ENCODE data around the gene ASF1B.

ASF1B gene

DNA sequence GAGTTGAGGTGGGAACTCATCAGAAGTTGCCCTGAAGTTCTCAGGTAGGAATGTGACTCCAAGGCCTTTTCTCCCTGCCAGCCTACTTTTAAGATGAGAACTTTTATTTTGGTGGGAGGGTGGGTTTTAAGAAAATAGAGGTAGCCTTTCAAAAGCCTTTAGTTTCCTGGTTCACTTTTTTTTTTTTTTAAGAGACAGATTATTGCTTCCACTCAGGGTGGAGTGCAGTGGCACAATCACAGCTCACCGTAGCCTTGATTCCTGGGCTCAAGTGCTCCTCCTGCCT, 53.8 kb downstream of the ASF1B start:
- peaks cover 2% of the 10 kb centered on the region; the same call in 1 of the 2 replicates for H3K36me3 ChIP-seq (ENCODE audit: low read length)
- H3K27me3 ChIP-seq (ENCODE audit: low read length) = no peaks in the 10 kb centered on the region
- H3K9me2 ChIP-seq (replicated peaks; ENCODE audit: insufficient read depth, low read length) = no peaks in the 10 kb centered on the region
- TF ChIP-seq, protein P1, sequence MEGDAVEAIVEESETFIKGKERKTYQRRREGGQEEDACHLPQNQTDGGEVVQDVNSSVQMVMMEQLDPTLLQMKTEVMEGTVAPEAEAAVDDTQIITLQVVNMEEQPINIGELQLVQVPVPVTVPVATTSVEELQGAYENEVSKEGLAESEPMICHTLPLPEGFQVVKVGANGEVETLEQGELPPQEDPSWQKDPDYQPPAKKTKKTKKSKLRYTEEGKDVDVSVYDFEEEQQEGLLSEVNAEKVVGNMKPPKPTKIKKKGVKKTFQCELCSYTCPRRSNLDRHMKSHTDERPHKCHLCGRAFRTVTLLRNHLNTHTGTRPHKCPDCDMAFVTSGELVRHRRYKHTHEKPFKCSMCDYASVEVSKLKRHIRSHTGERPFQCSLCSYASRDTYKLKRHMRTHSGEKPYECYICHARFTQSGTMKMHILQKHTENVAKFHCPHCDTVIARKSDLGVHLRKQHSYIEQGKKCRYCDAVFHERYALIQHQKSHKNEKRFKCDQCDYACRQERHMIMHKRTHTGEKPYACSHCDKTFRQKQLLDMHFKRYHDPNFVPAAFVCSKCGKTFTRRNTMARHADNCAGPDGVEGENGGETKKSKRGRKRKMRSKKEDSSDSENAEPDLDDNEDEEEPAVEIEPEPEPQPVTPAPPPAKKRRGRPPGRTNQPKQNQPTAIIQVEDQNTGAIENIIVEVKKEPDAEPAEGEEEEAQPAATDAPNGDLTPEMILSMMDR (IDR thresholded peaks at IDR 0.05; ENCODE audit: insufficient read depth, low read length, poor library complexity, severe bottlenecking) = no peak
- no peak for TF ChIP-seq EZH2phosphoT487 (conservative IDR thresholded peaks at IDR 0.05; ENCODE audit: low read length)
- H3K4me2 ChIP-seq (ENCODE audit: low read depth, low read length, poor library complexity, severe bottlenecking) = no peak overlapping the region
- peaks cover 3% of the 10 kb centered on the region; the same call in 1 of the 2 replicates for H3F3A ChIP-seq (ENCODE audit: insufficient read depth)
- H2AFZ ChIP-seq (ENCODE audit: low read depth, low read length, severe bottlenecking) = no peak overlapping the region
- no peaks in the 10 kb centered on the region for H4K20me1 ChIP-seq (ENCODE audit: low read depth, low read length)
- no peaks in the 10 kb centered on the region for H3K9me3 ChIP-seq (ENCODE audit: insufficient read depth, low read length)
- no peak overlapping the region for H3K27ac ChIP-seq (ENCODE audit: low read depth, low read length)
- no peak overlapping the region for H3K4me3 ChIP-seq (ENCODE audit: insufficient read depth, low read length, poor library complexity, severe bottlenecking)
- H3K9ac ChIP-seq (ENCODE audit: low read length) = no peak overlapping the region
- no peaks in the 10 kb centered on the region for H3K79me2 ChIP-seq (ENCODE audit: insufficient read depth, low read length)

DNA sequence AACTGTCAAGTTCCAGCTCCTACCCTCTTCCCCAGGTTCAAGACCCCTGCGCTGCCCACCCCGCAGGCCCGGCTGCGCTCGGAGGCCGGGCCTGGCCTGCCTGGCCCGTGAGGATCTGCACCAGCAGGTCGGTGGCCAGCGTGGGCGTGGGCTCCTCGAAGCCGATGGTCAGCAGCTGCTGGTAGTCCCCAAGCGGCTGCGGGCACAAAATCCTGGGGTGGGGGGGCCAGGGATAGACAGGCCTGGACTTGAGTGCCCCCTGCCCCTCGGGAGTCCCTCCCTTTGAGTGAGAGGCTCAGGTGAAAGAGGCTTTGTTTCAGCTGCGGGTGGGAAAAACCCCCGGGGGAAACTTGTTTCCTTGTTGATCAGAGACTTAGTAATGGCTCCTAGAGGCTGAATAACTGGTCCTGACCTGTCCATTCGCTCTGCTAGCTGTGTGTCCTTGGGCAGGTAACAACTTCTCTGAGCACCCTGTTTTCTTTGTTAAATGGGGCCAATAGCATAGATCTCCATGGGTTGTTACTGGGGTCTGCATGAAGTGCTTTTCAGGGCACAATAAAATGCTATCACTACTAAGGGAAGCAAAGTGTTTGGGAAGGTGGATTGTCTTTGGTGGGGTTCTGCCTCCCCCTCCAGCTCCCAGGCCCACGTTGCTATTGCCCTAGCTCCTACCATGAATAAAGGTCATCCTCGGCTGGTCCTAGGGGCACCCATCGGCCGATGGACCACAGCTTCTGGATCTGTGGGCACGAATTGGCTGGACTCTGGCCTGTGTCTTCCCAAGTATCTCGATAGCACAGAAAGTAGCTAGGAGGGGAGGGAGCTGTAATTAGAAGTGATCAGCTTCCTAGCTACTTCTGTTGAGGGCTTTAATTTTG, 54.4 kb downstream of the ASF1B start:
- Histone ChIP-seq H2AFZ (ENCODE audit: low read depth, low read length, severe bottlenecking) (peak overlapping the region; percentile 89), H3K9me2 (replicated peaks; ENCODE audit: insufficient read depth, low read length) (no peaks in the 10 kb centered on the region), H3F3A (ENCODE audit: insufficient read depth) (no peaks in the 10 kb centered on the region; the same call in 1 of the 2 replicates), H3K27ac (ENCODE audit: low read depth, low read length) (no peak overlapping the region), H3K9ac (ENCODE audit: low read length) (peak overlapping the region; percentile 74), H3K79me2 (ENCODE audit: insufficient read depth, low read length) (no peaks in the 10 kb centered on the region), H3K4me3 (ENCODE audit: insufficient read depth, low read length, poor library complexity, severe bottlenecking) (peak overlapping the region; percentile 67), H4K20me1 (ENCODE audit: low read depth, low read length) (no peaks in the 10 kb centered on the region), H3K36me3 (ENCODE audit: low read length) (no peaks in the 10 kb centered on the region), H3K9me3 (ENCODE audit: insufficient read depth, low read length) (no peaks in the 10 kb centered on the region), H3K27me3 (ENCODE audit: low read length) (no peaks in the 10 kb centered on the region), H3K4me2 (ENCODE audit: low read depth, low read length, poor library complexity, severe bottlenecking) (peak overlapping the region; percentile 72)
- TF ChIP-seq EZH2phosphoT487 (conservative IDR thresholded peaks at IDR 0.05; ENCODE audit: low read length) = no peak
- TF ChIP-seq, protein P1 (IDR thresholded peaks at IDR 0.05; ENCODE audit: insufficient read depth, low read length, poor library complexity, severe bottlenecking) = no peak

DNA sequence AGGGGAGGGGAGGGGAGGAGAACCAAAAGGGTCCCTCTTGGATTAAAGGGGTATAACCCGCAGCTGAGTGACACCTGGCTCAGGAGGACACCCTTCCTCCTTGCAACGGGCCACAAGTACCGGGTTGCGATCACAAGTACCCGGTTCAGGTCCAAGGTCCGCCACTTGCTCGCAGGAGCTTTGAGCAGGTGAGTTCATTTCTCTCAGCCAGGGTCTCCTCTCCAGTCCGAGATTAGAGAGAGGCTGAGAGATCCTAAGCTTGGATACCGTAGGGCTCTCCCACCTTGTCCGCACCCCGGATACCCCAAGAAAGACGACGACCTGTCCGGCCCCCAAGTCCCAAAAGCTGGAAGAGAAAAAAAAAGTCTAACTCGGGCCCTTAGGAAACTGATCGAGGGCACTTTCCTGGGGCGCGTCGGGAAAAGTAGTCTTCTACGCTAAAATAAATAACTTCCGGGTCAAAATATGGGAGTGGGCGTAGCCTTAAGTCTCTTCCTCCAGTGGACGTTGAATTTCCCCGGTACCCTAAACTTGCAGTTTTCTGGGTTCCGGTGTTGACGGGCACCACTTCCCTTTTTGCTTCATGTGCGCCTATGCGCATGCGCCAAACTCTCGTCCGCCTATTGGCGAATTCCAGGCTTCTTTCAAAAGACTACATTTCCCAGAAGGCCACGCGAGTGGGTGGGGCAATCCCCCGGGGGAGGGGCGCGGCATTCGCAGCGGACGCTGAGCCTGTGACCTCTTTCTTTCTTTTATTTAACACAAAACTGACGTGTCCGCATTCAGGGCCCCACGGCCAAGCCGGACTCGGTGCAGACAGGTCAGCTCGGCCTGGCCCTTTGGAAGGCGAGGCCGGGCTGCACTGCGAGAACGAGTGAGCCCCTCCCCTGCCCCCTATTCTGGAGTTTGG, 55.2 kb downstream of the ASF1B start:
- peak overlapping the region; percentile 74 for H3K9ac ChIP-seq (ENCODE audit: low read length)
- H3K9me2 ChIP-seq (replicated peaks; ENCODE audit: insufficient read depth, low read length) = no peaks in the 10 kb centered on the region
- H3K79me2 ChIP-seq (ENCODE audit: insufficient read depth, low read length) = no peaks in the 10 kb centered on the region
- H3K4me2 ChIP-seq (ENCODE audit: low read depth, low read length, poor library complexity, severe bottlenecking) = peak overlapping the region; percentile 73
- H3K27ac ChIP-seq (ENCODE audit: low read depth, low read length) = peak overlapping the region; percentile 33; the same call in 1 of the 2 replicates
- TF ChIP-seq, protein P1 (IDR thresholded peaks at IDR 0.05; ENCODE audit: insufficient read depth, low read length, poor library complexity, severe bottlenecking) = no peak
- no peak for TF ChIP-seq EZH2phosphoT487 (conservative IDR thresholded peaks at IDR 0.05; ENCODE audit: low read length)
- H3K27me3 ChIP-seq (ENCODE audit: low read length) = no peaks in the 10 kb centered on the region
- H3K9me3 ChIP-seq (ENCODE audit: insufficient read depth, low read length) = no peaks in the 10 kb centered on the region
- no peaks in the 10 kb centered on the region for H4K20me1 ChIP-seq (ENCODE audit: low read depth, low read length)
- no peaks in the 10 kb centered on the region; the same call in 1 of the 2 replicates for H3F3A ChIP-seq (ENCODE audit: insufficient read depth)
- no peaks in the 10 kb centered on the region for H3K36me3 ChIP-seq (ENCODE audit: low read length)
- H3K4me3 ChIP-seq (ENCODE audit: insufficient read depth, low read length, poor library complexity, severe bottlenecking) = peak overlapping the region; percentile 82
- H2AFZ ChIP-seq (ENCODE audit: low read depth, low read length, severe bottlenecking) = peak overlapping the region; percentile 89
